ENCODE measurements around the gene TSSK6.

Gene TSSK6

GRCh38 chr19:19534556-19535265 lies 19.4 kb upstream of the TSSK6 start:
- Histone ChIP-seq H3K36me3 (ENCODE audit: control insufficient read depth, insufficient read depth, low read length) (peaks cover 1% of the 10 kb centered on the region), H3K4me1 (ENCODE audit: control insufficient read depth, insufficient read depth, low read length) (no peaks in the 10 kb centered on the region), H3K4me3 (ENCODE audit: low read depth, low read length) (no peak overlapping the region), H3K9me3 (ENCODE audit: control insufficient read depth, insufficient read depth, low read length) (no peaks in the 10 kb centered on the region), H3K27me3 (ENCODE audit: control insufficient read depth, insufficient read depth, low read length) (peaks cover 22% of the 10 kb centered on the region), H3K9ac (ENCODE audit: low read depth, low read length) (no peak overlapping the region)

- no peak overlapping the region for H3K9ac ChIP-seq (ENCODE audit: low read depth, low read length)
- no peaks in the 10 kb centered on the region for H3K4me1 ChIP-seq (ENCODE audit: control insufficient read depth, insufficient read depth, low read length)
- H3K4me3 ChIP-seq (ENCODE audit: low read depth, low read length) = no peak overlapping the region
- no peaks in the 10 kb centered on the region for H3K9me3 ChIP-seq (ENCODE audit: control insufficient read depth, insufficient read depth, low read length)
- H3K36me3 ChIP-seq (ENCODE audit: control insufficient read depth, insufficient read depth, low read length) = peaks cover 7% of the 10 kb centered on the region
- H3K27me3 ChIP-seq (ENCODE audit: control insufficient read depth, insufficient read depth, low read length) = peaks cover 14% of the 10 kb centered on the region
Observed at GRCh38 chr19:19533841-19534240, 18.5 kb upstream of the TSSK6 start.

GRCh38 chr19:19532806-19533701 lies 17.7 kb upstream of the TSSK6 start:
- Histone ChIP-seq H3K9me3 (ENCODE audit: control insufficient read depth, insufficient read depth, low read length) (no peaks in the 10 kb centered on the region), H3K4me1 (ENCODE audit: control insufficient read depth, insufficient read depth, low read length) (no peaks in the 10 kb centered on the region), H3K27me3 (ENCODE audit: control insufficient read depth, insufficient read depth, low read length) (peaks cover 9% of the 10 kb centered on the region), H3K9ac (ENCODE audit: low read depth, low read length) (no peak overlapping the region), H3K36me3 (ENCODE audit: control insufficient read depth, insufficient read depth, low read length) (peaks cover 12% of the 10 kb centered on the region), H3K4me3 (ENCODE audit: low read depth, low read length) (no peak overlapping the region)

- peaks cover 17% of the 10 kb centered on the region for H3K36me3 ChIP-seq (ENCODE audit: control insufficient read depth, insufficient read depth, low read length)
- peaks cover 4% of the 10 kb centered on the region for H3K27me3 ChIP-seq (ENCODE audit: control insufficient read depth, insufficient read depth, low read length)
- H3K4me3 ChIP-seq (ENCODE audit: low read depth, low read length) = no peak overlapping the region
- H3K4me1 ChIP-seq (ENCODE audit: control insufficient read depth, insufficient read depth, low read length) = no peaks in the 10 kb centered on the region
- no peak overlapping the region for H3K9ac ChIP-seq (ENCODE audit: low read depth, low read length)
- no peaks in the 10 kb centered on the region for H3K9me3 ChIP-seq (ENCODE audit: control insufficient read depth, insufficient read depth, low read length)
Observed at GRCh38 chr19:19531951-19532805, 16.8 kb upstream of the TSSK6 start.

GRCh38 chr19:19530889-19531288 lies 15.5 kb upstream of the TSSK6 start:
- H3K36me3 ChIP-seq (ENCODE audit: control insufficient read depth, insufficient read depth, low read length) = peaks cover 24% of the 10 kb centered on the region
- H3K9me3 ChIP-seq (ENCODE audit: control insufficient read depth, insufficient read depth, low read length) = no peaks in the 10 kb centered on the region
- H3K9ac ChIP-seq (ENCODE audit: low read depth, low read length) = no peak overlapping the region
- peaks cover 4% of the 10 kb centered on the region for H3K27me3 ChIP-seq (ENCODE audit: control insufficient read depth, insufficient read depth, low read length)
- no peaks in the 10 kb centered on the region for H3K4me1 ChIP-seq (ENCODE audit: control insufficient read depth, insufficient read depth, low read length)
- H3K4me3 ChIP-seq (ENCODE audit: low read depth, low read length) = no peak overlapping the region

- Histone ChIP-seq H3K27me3 (ENCODE audit: control insufficient read depth, insufficient read depth, low read length) (peaks cover 4% of the 10 kb centered on the region), H3K9ac (ENCODE audit: low read depth, low read length) (no peak overlapping the region), H3K36me3 (ENCODE audit: control insufficient read depth, insufficient read depth, low read length) (peaks cover 24% of the 10 kb centered on the region), H3K9me3 (ENCODE audit: control insufficient read depth, insufficient read depth, low read length) (no peaks in the 10 kb centered on the region), H3K4me3 (ENCODE audit: low read depth, low read length) (no peak overlapping the region), H3K4me1 (ENCODE audit: control insufficient read depth, insufficient read depth, low read length) (no peaks in the 10 kb centered on the region)
Observed at GRCh38 chr19:19530423-19530804, 15.1 kb upstream of the TSSK6 start.

GRCh38 chr19:19529783-19530422 lies 14.6 kb upstream of the TSSK6 start:
- Histone ChIP-seq H3K9me3 (ENCODE audit: control insufficient read depth, insufficient read depth, low read length) (no peaks in the 10 kb centered on the region), H3K36me3 (ENCODE audit: control insufficient read depth, insufficient read depth, low read length) (peaks cover 24% of the 10 kb centered on the region), H3K9ac (ENCODE audit: low read depth, low read length) (no peak overlapping the region), H3K4me1 (ENCODE audit: control insufficient read depth, insufficient read depth, low read length) (no peaks in the 10 kb centered on the region), H3K4me3 (ENCODE audit: low read depth, low read length) (no peak overlapping the region), H3K27me3 (ENCODE audit: control insufficient read depth, insufficient read depth, low read length) (peaks cover 4% of the 10 kb centered on the region)

- no peaks in the 10 kb centered on the region for H3K9me3 ChIP-seq (ENCODE audit: control insufficient read depth, insufficient read depth, low read length)
- no peak within 1 kb of the TSS for H3K9ac ChIP-seq (ENCODE audit: low read depth, low read length)
- no peaks in the 10 kb centered on the region for H3K27me3 ChIP-seq (ENCODE audit: control insufficient read depth, insufficient read depth, low read length)
- H3K4me3 ChIP-seq (ENCODE audit: low read depth, low read length) = no peak within 1 kb of the TSS
- H3K36me3 ChIP-seq (ENCODE audit: control insufficient read depth, insufficient read depth, low read length) = peaks cover 24% of the 10 kb centered on the region
- H3K4me1 ChIP-seq (ENCODE audit: control insufficient read depth, insufficient read depth, low read length) = no peaks in the 10 kb centered on the region
Observed at GRCh38 chr19:19528721-19529490, 13.6 kb upstream of the TSSK6 start, which contains the start of gene YJEFN3. Gene YJEFN3, plus strand, starts transcription at chr19:19528911. Its CDS starts 22 bp downstream, at chr19:19528933.

GRCh38 chr19:19527674-19528625 lies 12.6 kb upstream of the TSSK6 start:
- Histone ChIP-seq H3K9me3 (ENCODE audit: control insufficient read depth, insufficient read depth, low read length) (no peaks in the 10 kb centered on the region), H3K9ac (ENCODE audit: low read depth, low read length) (no peak overlapping the region), H3K4me1 (ENCODE audit: control insufficient read depth, insufficient read depth, low read length) (no peaks in the 10 kb centered on the region), H3K27me3 (ENCODE audit: control insufficient read depth, insufficient read depth, low read length) (no peaks in the 10 kb centered on the region), H3K36me3 (ENCODE audit: control insufficient read depth, insufficient read depth, low read length) (peaks cover 24% of the 10 kb centered on the region), H3K4me3 (ENCODE audit: low read depth, low read length) (no peak overlapping the region)

GRCh38 chr19:19527371-19527656 lies 12.0 kb upstream of the TSSK6 start:
- no peak overlapping the region for H3K9ac ChIP-seq (ENCODE audit: low read depth, low read length)
- no peaks in the 10 kb centered on the region for H3K4me1 ChIP-seq (ENCODE audit: control insufficient read depth, insufficient read depth, low read length)
- no peaks in the 10 kb centered on the region for H3K27me3 ChIP-seq (ENCODE audit: control insufficient read depth, insufficient read depth, low read length)
- H3K9me3 ChIP-seq (ENCODE audit: control insufficient read depth, insufficient read depth, low read length) = no peaks in the 10 kb centered on the region
- peaks cover 24% of the 10 kb centered on the region for H3K36me3 ChIP-seq (ENCODE audit: control insufficient read depth, insufficient read depth, low read length)
- H3K4me3 ChIP-seq (ENCODE audit: low read depth, low read length) = no peak overlapping the region
